Pancreas (tissue), 10 donors: ENCODE results near the gene PTTG1. TPM values are rescaled to one million over a fixed set of nuclear protein-coding genes. Genes with fewer than 3 reads are reported as not detected.

Experiments
- ATAC-seq, 4 donors: fragments of 200-7000 bp; cut with Tn5 transposase; one replicate each; pipeline versions ENCODE4 v1.8.0 to v1.9.1; 2020; ENCODE audit warnings: mild to moderate bottlenecking in 4 of 4, moderate library complexity in 4 of 4
- DNase-seq, 6 donors: peaks; one replicate each; pipeline ENCODE4 v3.0.0-alpha.2; 2020
- FAIRE-seq: peaks from 2 replicates; lab custom pipeline; 2012; peaks lifted over from hg19 to GRCh38; lab: Jason Lieb, UNC
- H3K27ac ChIP-seq, 4 donors: fragments of 200-600 bp; sonication (generic); 1 replicate in 3 of 4; 2 replicates in 1 of 4; pipeline versions ENCODE4 v1.5.0 to v1.8.0; 2020
- H3K27me3 ChIP-seq, 4 donors: fragments of 200-600 bp; one replicate each; pipeline ENCODE4 v1.8.0; 2021
- H3K36me3 ChIP-seq, 3 donors: fragments of 200-600 bp; sonication (generic) in 1 of 3; one replicate each; pipeline versions ENCODE4 v1.5.0 to v1.8.0; 2020 to 2021
- H3K4me1 ChIP-seq, 3 donors: fragments of 200-600 bp; one replicate each; pipeline ENCODE4 v1.8.0; 2021
- H3K4me3 ChIP-seq, 4 donors: fragments of 200-600 bp; sonication (generic) in 2 of 4; one replicate each; pipeline versions ENCODE4 v1.5.0 to v1.8.0; 2020 to 2021
- H3K9me3 ChIP-seq, 4 donors: fragments of 200-600 bp; one replicate each; pipeline ENCODE4 v1.8.0; 2021
- WGBS, 2 donors: extraction: QIAGEN DNeasy Blood & Tissue Kit; methylation state at CpG; one replicate each; pipeline ENCODE4 v1.1.7; 2013; 5-methylcytosine and 5-hydroxymethylcytosine counted together
- intact Hi-C, 3 donors: fragments of 100-400 bp; cut with DNase I; formaldehyde crosslinking; loops; one replicate each; pipeline versions ENCODE4 v1.11.1 to v1.14.2; 2022
- polyA plus RNA-seq, 2 donors: library from polyadenylated mRNA; stranded (reverse); fragments of 200-250 nt; gene quantifications; one replicate each; pipeline ENCODE4 v1.2.3, GENCODE V29; 2013
- total RNA-seq, 6 donors: library from RNA; stranded (reverse); fragmentation: NEBNext Ultra II Directional in 4 of 6; extraction: Animal tissue kit (Norgen Biotek cat#: 25700) in 4 of 6; gene quantifications; one replicate each; pipeline versions ENCODE4 v1.2.1 to v1.2.4, GENCODE V29; 2021 to 2023
- TF ChIP-seq, protein P1 (sequence below), 4 donors: fragments of 200-600 bp; sonication (generic) in 3 of 4; IDR thresholded peaks; one replicate each; pipeline versions ENCODE4 v1.5.0 to v1.8.0; 2021; ENCODE audit warnings: antibody characterized with exemption in 4 of 4
- donor health status: healthy with polysubstance abuse.
- donor health status: DM: no; HTN: no; CAD: no; lungs with moderate emphysema.
- donor health status: DM: no; HTN: no; CAD: no.
- donor health status: control.
- donor health status: control.
- donor health status: Bipolar disorder and iron deficiency.
- donor health status: DM: yes; HTN: yes; CAD: no.
- donor health status: DM: no; HTN: no; CAD: no.
- donor health status: DM: no; HTN: no; CAD: no.
- donor health status: DM: yes; HTN: yes; CAD: no.

PTTG1 gene
- total and polyA plus RNA-seq, 8 donors = 0.31 to 2.7 (median 1.3) TPM; not detected in 1

DNA sequence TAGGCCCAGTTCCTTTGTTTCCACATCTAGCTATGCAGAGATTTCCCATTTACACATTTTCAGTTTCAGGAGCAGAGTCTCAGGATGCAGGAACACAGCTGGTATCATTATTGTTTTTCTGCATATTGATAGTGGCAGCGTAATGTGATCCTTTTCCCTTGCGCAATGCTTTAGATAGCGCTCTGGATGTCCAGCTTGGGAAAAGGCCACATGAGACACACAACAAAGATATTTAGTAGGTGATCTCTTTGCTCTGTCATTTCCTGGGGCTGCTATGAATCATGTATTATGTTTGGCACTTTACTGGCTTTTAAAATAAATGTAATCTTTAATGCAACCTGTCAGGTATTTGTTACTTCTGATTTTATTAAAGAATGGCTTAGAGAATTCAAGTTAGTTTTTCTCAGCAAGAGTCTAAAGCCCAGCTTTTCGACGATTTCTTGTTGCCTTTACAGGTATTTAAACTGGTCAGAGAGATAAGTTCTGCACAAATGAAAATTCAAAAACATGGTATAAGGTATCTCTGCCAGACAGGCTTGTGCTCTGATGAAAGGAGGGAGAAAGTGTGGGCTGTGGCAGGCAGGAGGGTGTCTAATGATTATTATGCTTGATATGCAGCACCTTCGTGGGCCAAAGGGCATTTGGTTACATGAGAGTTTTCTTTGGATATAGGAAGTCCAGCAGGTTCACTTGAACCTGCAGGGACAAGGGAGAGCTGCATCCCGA, 42.2 kb downstream of the PTTG1 start:
- WGBS, 2 donors = 32 to 38% methylated on average over 7 of the region's 7 CpGs
- intact Hi-C loops = no loop called here
- ATAC-seq (peak; percentile 21 to 57 (median 44)), DNase-seq (peak in 1 of 6 donors; percentile 10), FAIRE-seq (no peak)
- Histone ChIP-seq H3K4me1 (peaks cover 4 to 29% (median 20%) of the 10 kb centered on the region in 3 donors), H3K36me3 (no peaks in the 10 kb centered on the region), H3K4me3 (no peak overlapping the region), H3K27ac (peak overlapping the region in 1 of 4 donors; percentile 55), H3K27me3 (no peaks in the 10 kb centered on the region), H3K9me3 (no peaks in the 10 kb centered on the region)
- TF ChIP-seq, protein P1, sequence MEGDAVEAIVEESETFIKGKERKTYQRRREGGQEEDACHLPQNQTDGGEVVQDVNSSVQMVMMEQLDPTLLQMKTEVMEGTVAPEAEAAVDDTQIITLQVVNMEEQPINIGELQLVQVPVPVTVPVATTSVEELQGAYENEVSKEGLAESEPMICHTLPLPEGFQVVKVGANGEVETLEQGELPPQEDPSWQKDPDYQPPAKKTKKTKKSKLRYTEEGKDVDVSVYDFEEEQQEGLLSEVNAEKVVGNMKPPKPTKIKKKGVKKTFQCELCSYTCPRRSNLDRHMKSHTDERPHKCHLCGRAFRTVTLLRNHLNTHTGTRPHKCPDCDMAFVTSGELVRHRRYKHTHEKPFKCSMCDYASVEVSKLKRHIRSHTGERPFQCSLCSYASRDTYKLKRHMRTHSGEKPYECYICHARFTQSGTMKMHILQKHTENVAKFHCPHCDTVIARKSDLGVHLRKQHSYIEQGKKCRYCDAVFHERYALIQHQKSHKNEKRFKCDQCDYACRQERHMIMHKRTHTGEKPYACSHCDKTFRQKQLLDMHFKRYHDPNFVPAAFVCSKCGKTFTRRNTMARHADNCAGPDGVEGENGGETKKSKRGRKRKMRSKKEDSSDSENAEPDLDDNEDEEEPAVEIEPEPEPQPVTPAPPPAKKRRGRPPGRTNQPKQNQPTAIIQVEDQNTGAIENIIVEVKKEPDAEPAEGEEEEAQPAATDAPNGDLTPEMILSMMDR (IDR thresholded peaks at IDR 0.05) = no peak

DNA sequence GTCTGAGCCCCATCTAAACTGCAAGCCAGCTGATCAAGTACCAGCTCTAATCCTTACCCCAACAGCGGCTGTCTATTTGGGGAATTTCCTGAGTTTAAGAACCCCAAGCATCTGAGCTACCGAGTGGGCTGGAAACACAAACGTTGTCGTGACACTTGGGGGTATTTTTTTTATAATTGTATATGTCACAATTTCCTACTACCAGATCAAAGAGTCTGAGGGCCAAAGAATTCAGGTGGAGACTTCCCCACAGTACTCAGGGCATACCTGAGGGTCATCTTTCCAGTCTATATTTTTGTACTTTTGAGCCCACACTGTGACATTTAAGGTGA, 42.8 kb downstream of the PTTG1 start:
- Histone ChIP-seq H3K36me3 (no peaks in the 10 kb centered on the region), H3K27me3 (no peaks in the 10 kb centered on the region), H3K9me3 (no peaks in the 10 kb centered on the region), H3K27ac (peak overlapping the region in 1 of 4 donors; percentile 55), H3K4me3 (no peak overlapping the region), H3K4me1 (peaks cover 4 to 29% (median 20%) of the 10 kb centered on the region in 3 donors)
- TF ChIP-seq, protein P1 (IDR thresholded peaks at IDR 0.05) = no peak
- 54 to 63% methylated on average over 4 of the region's 4 CpGs for WGBS, 2 donors
- ATAC-seq (no peak), DNase-seq (no peak), FAIRE-seq (no peak)
- intact Hi-C loops = no loop called here

DNA sequence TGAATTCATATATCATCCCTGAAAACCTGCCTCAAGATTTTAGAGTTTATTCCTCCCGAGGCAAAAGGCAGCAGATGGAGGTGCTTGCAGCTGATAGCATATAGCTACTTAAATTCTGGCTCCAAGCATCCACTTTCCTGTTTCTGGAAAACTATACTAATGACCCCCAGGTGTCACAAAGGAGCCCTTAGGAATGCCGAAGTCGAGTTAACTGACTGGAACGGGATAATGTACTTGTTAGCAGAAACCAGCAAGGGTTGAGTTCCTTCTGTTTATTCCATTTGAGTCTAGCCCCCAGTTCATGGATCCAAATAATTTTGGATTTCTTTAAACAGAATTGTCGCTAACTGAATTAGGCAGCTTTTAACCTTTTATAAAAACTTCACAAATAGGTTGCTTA, 44.5 kb downstream of the PTTG1 start:
- peaks cover 4 to 36% (median 27%) of the 10 kb centered on the region in 3 donors for H3K4me1 ChIP-seq
- ATAC-seq (no peak), FAIRE-seq (no peak), DNase-seq (no peak)
- 75 to 83% methylated on average over 5 of the region's 5 CpGs for WGBS, 2 donors
- TF ChIP-seq, protein P1 (IDR thresholded peaks at IDR 0.05) = no peak
- H3K4me3 ChIP-seq = no peak overlapping the region
- H3K27ac ChIP-seq = no peak overlapping the region
- H3K36me3 ChIP-seq = no peaks in the 10 kb centered on the region
- intact Hi-C loops = no loop called here
- H3K27me3 ChIP-seq = no peaks in the 10 kb centered on the region
- no peaks in the 10 kb centered on the region for H3K9me3 ChIP-seq

GRCh38 chr5:160466889-160467554, 45.4 kb downstream of the PTTG1 start:
- H3K9me3 ChIP-seq = no peaks in the 10 kb centered on the region
- H3K4me3 ChIP-seq = peak overlapping the region in 1 of 4 donors; percentile 46
- H3K4me1 ChIP-seq = peaks cover 4 to 42% (median 28%) of the 10 kb centered on the region in 3 donors
- TF ChIP-seq, protein P1 (IDR thresholded peaks at IDR 0.05) = no peak
- DNase-seq (peak in 1 of 6 donors; percentile 28), ATAC-seq (peak; percentile 40 to 65 (median 50)), FAIRE-seq (no peak)
- intact Hi-C loops = no loop called here
- H3K27me3 ChIP-seq = no peaks in the 10 kb centered on the region
- peak overlapping the region in 3 of 4 donors; percentile 7 to 65 (median 59) for H3K27ac ChIP-seq
- 13 to 14% methylated on average over 9 of the region's 9 CpGs for WGBS, 2 donors
- H3K36me3 ChIP-seq = no peaks in the 10 kb centered on the region
